MM.1S (cell line): ENCODE results near the gene CACNA1H.

Experiments used
- EZH2 ChIP-seq: fragments of 300-600 bp; sonication (generic); optimal IDR thresholded peaks from 2 replicates; pipeline ENCODE3; 2017; ENCODE audit warnings: low read depth, mild to moderate bottlenecking, antibody characterized with exemption, low read length, mixed read lengths
- TF ChIP-seq, protein P1 (sequence below): fragments of 300-600 bp; sonication (generic); IDR thresholded peaks from 2 replicates; pipeline ENCODE4 v1.5.1; 2016; ENCODE audit warnings: antibody characterized with exemption, low read length, mixed read lengths

DNA sequence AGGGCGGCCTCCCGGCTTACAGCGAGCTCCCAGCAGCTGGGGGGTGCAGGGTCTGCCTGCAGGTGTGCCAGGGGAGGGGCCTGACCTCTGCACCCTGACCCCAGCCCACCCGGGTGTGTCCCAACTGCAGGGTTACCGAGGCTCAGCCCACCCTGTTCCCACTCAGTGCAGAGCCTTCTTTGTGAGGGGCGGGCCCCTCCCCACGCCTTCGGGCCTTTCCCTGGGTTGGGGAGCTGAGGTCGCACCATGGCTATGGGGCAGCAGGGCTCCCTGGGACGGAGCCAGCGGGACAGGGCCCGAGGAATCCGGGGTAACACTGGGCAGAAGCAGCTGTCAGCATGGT is 17.1 kb downstream of the CACNA1H start:
- TF ChIP-seq, protein P1, sequence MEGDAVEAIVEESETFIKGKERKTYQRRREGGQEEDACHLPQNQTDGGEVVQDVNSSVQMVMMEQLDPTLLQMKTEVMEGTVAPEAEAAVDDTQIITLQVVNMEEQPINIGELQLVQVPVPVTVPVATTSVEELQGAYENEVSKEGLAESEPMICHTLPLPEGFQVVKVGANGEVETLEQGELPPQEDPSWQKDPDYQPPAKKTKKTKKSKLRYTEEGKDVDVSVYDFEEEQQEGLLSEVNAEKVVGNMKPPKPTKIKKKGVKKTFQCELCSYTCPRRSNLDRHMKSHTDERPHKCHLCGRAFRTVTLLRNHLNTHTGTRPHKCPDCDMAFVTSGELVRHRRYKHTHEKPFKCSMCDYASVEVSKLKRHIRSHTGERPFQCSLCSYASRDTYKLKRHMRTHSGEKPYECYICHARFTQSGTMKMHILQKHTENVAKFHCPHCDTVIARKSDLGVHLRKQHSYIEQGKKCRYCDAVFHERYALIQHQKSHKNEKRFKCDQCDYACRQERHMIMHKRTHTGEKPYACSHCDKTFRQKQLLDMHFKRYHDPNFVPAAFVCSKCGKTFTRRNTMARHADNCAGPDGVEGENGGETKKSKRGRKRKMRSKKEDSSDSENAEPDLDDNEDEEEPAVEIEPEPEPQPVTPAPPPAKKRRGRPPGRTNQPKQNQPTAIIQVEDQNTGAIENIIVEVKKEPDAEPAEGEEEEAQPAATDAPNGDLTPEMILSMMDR = no peak
- TF ChIP-seq EZH2 = no peak
